H1 (cell line): ENCODE data around the gene RBM27. TPM values are rescaled to one million over a fixed set of nuclear protein-coding genes. Genes with fewer than 3 reads are reported as not detected.

Experiments used
- CBX5 ChIP-seq: fragments of 300-800, 300-1000 bp; sonication (generic); IDR thresholded peaks from 2 replicates; pipeline ENCODE4 v1.7.1; 2016; ENCODE audit warnings: antibody characterized with exemption, low read length, low read depth
- CBX8 ChIP-seq: fragments of 300-800, 300-1000 bp; sonication (generic); IDR thresholded peaks from 2 replicates; pipeline ENCODE4 v1.7.1; 2016; ENCODE audit warnings: low read depth, low read length, borderline replicate concordance
- EZH2 ChIP-seq: fragments of 200-600 bp; sonication (generic); IDR thresholded peaks from 2 replicates; pipeline ENCODE4 v1.7.1; 2012; ENCODE audit warnings: low read depth, mild to moderate bottlenecking, moderate library complexity, low read length, inconsistent platforms; ENCODE audit not compliant: severe bottlenecking
- GABPA ChIP-seq: IDR thresholded peaks from 2 replicates; pipeline ENCODE4 v1.6.1; 2011; ENCODE audit warnings: mild to moderate bottlenecking, low read length, moderate library complexity, borderline replicate concordance; ENCODE audit not compliant: insufficient read depth
- POU5F1 ChIP-seq: IDR thresholded peaks from 2 replicates; pipeline ENCODE4 v1.6.1; 2011; ENCODE audit warnings: low read depth, mild to moderate bottlenecking, low read length, moderate library complexity
- RNF2 ChIP-seq: fragments of 200-900, 300-1000 bp; sonication (generic); IDR thresholded peaks from 2 replicates; pipeline ENCODE4 v1.7.1; 2016; ENCODE audit warnings: borderline replicate concordance, low read depth, mild to moderate bottlenecking, antibody characterized with exemption, low read length; ENCODE audit not compliant: poor library complexity, severe bottlenecking; ENCODE audit errors: missing control alignments
- TAF1 ChIP-seq: IDR thresholded peaks from 2 replicates; pipeline ENCODE4 v1.6.1; 2011; ENCODE audit warnings: mild to moderate bottlenecking, low read depth, low read length
- polyA plus RNA-seq, 7 experiments: library from polyadenylated mRNA; depleted of rRNA in 3 of 7; stranded (reverse) in 5 of 7; unstranded in 2 of 7; fragments of >200 nt in 5 of 7; fragments of 200-250 nt in 2 of 7; gene quantifications; 1 replicate in 5 of 7; 2 replicates in 1 of 7; 4 replicates in 1 of 7; pipeline versions ENCODE4 v1.2.1 to v1.2.3, GENCODE V29; 2011 to 2013; ENCODE audit warnings: missing spikeins in 2 of 7, mixed read lengths in 2 of 7
- total RNA-seq: library from RNA; stranded (reverse); fragmentation: NEBNext Ultra II Directional; extraction: Animal tissue kit (Norgen Biotek cat#: 25700); gene quantifications from 2 replicates; pipeline ENCODE4 v1.2.1, GENCODE V29; 2021
- TF ChIP-seq, protein P1 (sequence below): fragments of 300-600 bp; sonication (generic); IDR thresholded peaks from 2 replicates; pipeline ENCODE4 v1.7.1; 2012; ENCODE audit warnings: low read length, moderate library complexity, mild to moderate bottlenecking, inconsistent platforms; ENCODE audit not compliant: insufficient replicate concordance

RBM27 gene
- total and polyA plus RNA-seq, 2 of the 8 experiments (the other 6 are each of a cell fraction or from before 2014, with no cell fraction given) = 13.1 to 42.9 TPM

DNA sequence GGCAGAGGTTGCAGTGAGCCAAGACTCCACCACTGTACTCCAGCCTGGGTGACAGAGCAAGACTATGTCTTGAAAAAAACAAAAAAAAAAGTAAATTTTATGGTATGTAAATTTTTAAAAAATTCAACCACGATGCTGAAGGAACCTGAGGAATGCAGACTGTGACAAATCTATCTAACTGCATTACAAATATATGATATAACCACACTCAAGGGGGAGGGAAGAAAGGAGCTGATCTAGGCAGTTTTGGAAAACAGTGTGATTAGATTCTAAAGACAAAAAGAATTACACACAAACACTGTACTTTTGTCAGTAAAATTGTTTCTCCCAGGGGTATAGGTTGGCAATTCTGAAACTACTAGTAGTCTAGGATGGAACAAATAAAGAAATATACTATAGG is 37.9 kb upstream of the RBM27 start (continued):
- TF ChIP-seq, protein P1, sequence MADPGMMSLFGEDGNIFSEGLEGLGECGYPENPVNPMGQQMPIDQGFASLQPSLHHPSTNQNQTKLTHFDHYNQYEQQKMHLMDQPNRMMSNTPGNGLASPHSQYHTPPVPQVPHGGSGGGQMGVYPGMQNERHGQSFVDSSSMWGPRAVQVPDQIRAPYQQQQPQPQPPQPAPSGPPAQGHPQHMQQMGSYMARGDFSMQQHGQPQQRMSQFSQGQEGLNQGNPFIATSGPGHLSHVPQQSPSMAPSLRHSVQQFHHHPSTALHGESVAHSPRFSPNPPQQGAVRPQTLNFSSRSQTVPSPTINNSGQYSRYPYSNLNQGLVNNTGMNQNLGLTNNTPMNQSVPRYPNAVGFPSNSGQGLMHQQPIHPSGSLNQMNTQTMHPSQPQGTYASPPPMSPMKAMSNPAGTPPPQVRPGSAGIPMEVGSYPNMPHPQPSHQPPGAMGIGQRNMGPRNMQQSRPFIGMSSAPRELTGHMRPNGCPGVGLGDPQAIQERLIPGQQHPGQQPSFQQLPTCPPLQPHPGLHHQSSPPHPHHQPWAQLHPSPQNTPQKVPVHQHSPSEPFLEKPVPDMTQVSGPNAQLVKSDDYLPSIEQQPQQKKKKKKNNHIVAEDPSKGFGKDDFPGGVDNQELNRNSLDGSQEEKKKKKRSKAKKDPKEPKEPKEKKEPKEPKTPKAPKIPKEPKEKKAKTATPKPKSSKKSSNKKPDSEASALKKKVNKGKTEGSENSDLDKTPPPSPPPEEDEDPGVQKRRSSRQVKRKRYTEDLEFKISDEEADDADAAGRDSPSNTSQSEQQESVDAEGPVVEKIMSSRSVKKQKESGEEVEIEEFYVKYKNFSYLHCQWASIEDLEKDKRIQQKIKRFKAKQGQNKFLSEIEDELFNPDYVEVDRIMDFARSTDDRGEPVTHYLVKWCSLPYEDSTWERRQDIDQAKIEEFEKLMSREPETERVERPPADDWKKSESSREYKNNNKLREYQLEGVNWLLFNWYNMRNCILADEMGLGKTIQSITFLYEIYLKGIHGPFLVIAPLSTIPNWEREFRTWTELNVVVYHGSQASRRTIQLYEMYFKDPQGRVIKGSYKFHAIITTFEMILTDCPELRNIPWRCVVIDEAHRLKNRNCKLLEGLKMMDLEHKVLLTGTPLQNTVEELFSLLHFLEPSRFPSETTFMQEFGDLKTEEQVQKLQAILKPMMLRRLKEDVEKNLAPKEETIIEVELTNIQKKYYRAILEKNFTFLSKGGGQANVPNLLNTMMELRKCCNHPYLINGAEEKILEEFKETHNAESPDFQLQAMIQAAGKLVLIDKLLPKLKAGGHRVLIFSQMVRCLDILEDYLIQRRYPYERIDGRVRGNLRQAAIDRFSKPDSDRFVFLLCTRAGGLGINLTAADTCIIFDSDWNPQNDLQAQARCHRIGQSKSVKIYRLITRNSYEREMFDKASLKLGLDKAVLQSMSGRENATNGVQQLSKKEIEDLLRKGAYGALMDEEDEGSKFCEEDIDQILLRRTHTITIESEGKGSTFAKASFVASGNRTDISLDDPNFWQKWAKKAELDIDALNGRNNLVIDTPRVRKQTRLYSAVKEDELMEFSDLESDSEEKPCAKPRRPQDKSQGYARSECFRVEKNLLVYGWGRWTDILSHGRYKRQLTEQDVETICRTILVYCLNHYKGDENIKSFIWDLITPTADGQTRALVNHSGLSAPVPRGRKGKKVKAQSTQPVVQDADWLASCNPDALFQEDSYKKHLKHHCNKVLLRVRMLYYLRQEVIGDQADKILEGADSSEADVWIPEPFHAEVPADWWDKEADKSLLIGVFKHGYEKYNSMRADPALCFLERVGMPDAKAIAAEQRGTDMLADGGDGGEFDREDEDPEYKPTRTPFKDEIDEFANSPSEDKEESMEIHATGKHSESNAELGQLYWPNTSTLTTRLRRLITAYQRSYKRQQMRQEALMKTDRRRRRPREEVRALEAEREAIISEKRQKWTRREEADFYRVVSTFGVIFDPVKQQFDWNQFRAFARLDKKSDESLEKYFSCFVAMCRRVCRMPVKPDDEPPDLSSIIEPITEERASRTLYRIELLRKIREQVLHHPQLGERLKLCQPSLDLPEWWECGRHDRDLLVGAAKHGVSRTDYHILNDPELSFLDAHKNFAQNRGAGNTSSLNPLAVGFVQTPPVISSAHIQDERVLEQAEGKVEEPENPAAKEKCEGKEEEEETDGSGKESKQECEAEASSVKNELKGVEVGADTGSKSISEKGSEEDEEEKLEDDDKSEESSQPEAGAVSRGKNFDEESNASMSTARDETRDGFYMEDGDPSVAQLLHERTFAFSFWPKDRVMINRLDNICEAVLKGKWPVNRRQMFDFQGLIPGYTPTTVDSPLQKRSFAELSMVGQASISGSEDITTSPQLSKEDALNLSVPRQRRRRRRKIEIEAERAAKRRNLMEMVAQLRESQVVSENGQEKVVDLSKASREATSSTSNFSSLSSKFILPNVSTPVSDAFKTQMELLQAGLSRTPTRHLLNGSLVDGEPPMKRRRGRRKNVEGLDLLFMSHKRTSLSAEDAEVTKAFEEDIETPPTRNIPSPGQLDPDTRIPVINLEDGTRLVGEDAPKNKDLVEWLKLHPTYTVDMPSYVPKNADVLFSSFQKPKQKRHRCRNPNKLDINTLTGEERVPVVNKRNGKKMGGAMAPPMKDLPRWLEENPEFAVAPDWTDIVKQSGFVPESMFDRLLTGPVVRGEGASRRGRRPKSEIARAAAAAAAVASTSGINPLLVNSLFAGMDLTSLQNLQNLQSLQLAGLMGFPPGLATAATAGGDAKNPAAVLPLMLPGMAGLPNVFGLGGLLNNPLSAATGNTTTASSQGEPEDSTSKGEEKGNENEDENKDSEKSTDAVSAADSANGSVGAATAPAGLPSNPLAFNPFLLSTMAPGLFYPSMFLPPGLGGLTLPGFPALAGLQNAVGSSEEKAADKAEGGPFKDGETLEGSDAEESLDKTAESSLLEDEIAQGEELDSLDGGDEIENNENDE = no peak
- no peak for TF ChIP-seq POU5F1
- TF ChIP-seq RNF2 = no peak
- TF ChIP-seq CBX5 = no peak
- TF ChIP-seq EZH2 = no peak
- TF ChIP-seq GABPA = no peak
- TF ChIP-seq TAF1 = no peak
- TF ChIP-seq CBX8 = no peak
- TF ChIP-seq, all 59 proteins: peak for 0
